Astrocyte (in vitro differentiated cells and primary cell): ENCODE results near the gene PIK3R1. TPM values are rescaled to one million over a fixed set of nuclear protein-coding genes. Genes with fewer than 3 reads are reported as not detected.
A peak's percentile ranks its signal among the peaks of the same experiment; 100 is the strongest.

Source experiments
- DNase-seq: peaks from one replicate; pipeline ENCODE4 v3.0.0-alpha.2; 2010; ENCODE audit warnings: low read depth
- FAIRE-seq: peaks from 2 replicates; lab custom pipeline; 2011; peaks lifted over from hg19 to GRCh38; lab: Jason Lieb, UNC
- H2AFZ ChIP-seq: 2 replicates; pipeline ENCODE4 v1.6.0; 2012; ENCODE audit warnings: low read depth, low read length, inconsistent platforms
- H3K27ac ChIP-seq: 2 replicates; pipeline ENCODE4 v1.5.1; 2011; ENCODE audit warnings: low read depth, low read length, inconsistent platforms
- H3K27me3 ChIP-seq: 2 replicates; pipeline ENCODE4 v1.6.0; 2011; ENCODE audit warnings: low read length, inconsistent platforms; ENCODE audit not compliant: insufficient read depth
- H3K36me3 ChIP-seq: 2 replicates; pipeline ENCODE4 v1.5.1; 2011; ENCODE audit warnings: low read length, inconsistent platforms; ENCODE audit not compliant: insufficient read depth
- H3K4me1 ChIP-seq: 2 replicates; pipeline ENCODE4 v1.5.1; 2011; ENCODE audit warnings: low read length, inconsistent platforms; ENCODE audit not compliant: insufficient read depth
- H3K4me2 ChIP-seq: 2 replicates; pipeline ENCODE4 v1.6.0; 2012; ENCODE audit warnings: low read length, inconsistent platforms
- H3K4me3 ChIP-seq: 2 replicates; pipeline ENCODE4 v1.5.1; 2011; ENCODE audit warnings: low read depth, mild to moderate bottlenecking, low read length, inconsistent platforms; ENCODE audit not compliant: insufficient read depth
- H3K79me2 ChIP-seq: 2 replicates; pipeline ENCODE4 v1.6.0; 2012; ENCODE audit warnings: mild to moderate bottlenecking, low read length, inconsistent platforms; ENCODE audit not compliant: insufficient read depth
- H3K9ac ChIP-seq: 2 replicates; pipeline ENCODE4 v1.6.0; 2012; ENCODE audit warnings: mild to moderate bottlenecking, low read length, inconsistent platforms
- H3K9me3 ChIP-seq: 2 replicates; pipeline ENCODE4 v1.5.1; 2012; ENCODE audit warnings: low read depth, mild to moderate bottlenecking, low read length, inconsistent platforms; ENCODE audit not compliant: insufficient read depth
- H4K20me1 ChIP-seq: 2 replicates; pipeline ENCODE4 v1.6.0; 2012; ENCODE audit warnings: low read length, inconsistent platforms; ENCODE audit not compliant: insufficient read depth
- H3K27ac Mint-ChIP-seq: one replicate; pipeline ENCODE4 v1.8.0; 2021; ENCODE audit warnings: mild to moderate bottlenecking, mixed read lengths; ENCODE audit not compliant: unreplicated experiment
- H3K27me3 Mint-ChIP-seq: one replicate; pipeline ENCODE4 v1.8.0; 2021; ENCODE audit warnings: low read depth, mixed read lengths; ENCODE audit not compliant: unreplicated experiment
- H3K36me3 Mint-ChIP-seq: one replicate; pipeline ENCODE4 v1.8.0; 2021; ENCODE audit warnings: low read depth, mixed read lengths; ENCODE audit not compliant: unreplicated experiment
- H3K4me1 Mint-ChIP-seq: one replicate; pipeline ENCODE4 v1.8.0; 2021; ENCODE audit warnings: low read depth, mixed read lengths; ENCODE audit not compliant: unreplicated experiment
- H3K4me3 Mint-ChIP-seq: one replicate; pipeline ENCODE4 v1.8.0; 2021; ENCODE audit warnings: mild to moderate bottlenecking, moderate library complexity, mixed read lengths; ENCODE audit not compliant: unreplicated experiment
- H3K9me3 Mint-ChIP-seq: one replicate; pipeline ENCODE4 v1.8.0; 2021; ENCODE audit warnings: mild to moderate bottlenecking, mixed read lengths; ENCODE audit not compliant: unreplicated experiment
- CTCF ChIP-seq: IDR thresholded peaks from 2 replicates; pipeline ENCODE4 v1.5.1; 2011; ENCODE audit warnings: low read depth, mild to moderate bottlenecking, inconsistent platforms, low read length, moderate library complexity; ENCODE audit not compliant: insufficient read depth
- EZH2 ChIP-seq: IDR thresholded peaks from 2 replicates; pipeline ENCODE4 v1.6.1; 2012; ENCODE audit warnings: mild to moderate bottlenecking, low read length, inconsistent platforms; ENCODE audit not compliant: insufficient read depth
- total RNA-seq: library from RNA; stranded (reverse); gene quantifications from 2 replicates; pipeline ENCODE4 v1.2.1, GENCODE V29; 2021

Gene PIK3R1
- total RNA-seq, 1 donor from 2014 or later: 25.7 TPM

GRCh38 chr5:68299105-68299504, 83.5 kb downstream of the PIK3R1 start:
- Histone ChIP-seq H3K9me3 (no peaks in the 10 kb centered on the region), H3K4me3 (no peak overlapping the region), H3K27me3 (no peaks in the 10 kb centered on the region), H3K9ac (no peak overlapping the region), H3K27ac (no peak overlapping the region), H4K20me1 (no peaks in the 10 kb centered on the region), H3K4me2 (no peak overlapping the region), H2AFZ (no peak overlapping the region), H3K79me2 (no peaks in the 10 kb centered on the region), H3K36me3 (peaks cover 36% of the 10 kb centered on the region), H3K4me1 (no peaks in the 10 kb centered on the region)
- Mint-ChIP-seq H3K27ac (no peak overlapping the region), H3K36me3 (peaks cover 27% of the 10 kb centered on the region), H3K4me1 (peaks cover 21% of the 10 kb centered on the region), H3K27me3 (no peaks in the 10 kb centered on the region), H3K9me3 (no peaks in the 10 kb centered on the region), H3K4me3 (no peak overlapping the region)
- no peak for FAIRE-seq
- TF ChIP-seq EZH2: no peak
- TF ChIP-seq CTCF: no peak
- no peak for DNase-seq

DNA sequence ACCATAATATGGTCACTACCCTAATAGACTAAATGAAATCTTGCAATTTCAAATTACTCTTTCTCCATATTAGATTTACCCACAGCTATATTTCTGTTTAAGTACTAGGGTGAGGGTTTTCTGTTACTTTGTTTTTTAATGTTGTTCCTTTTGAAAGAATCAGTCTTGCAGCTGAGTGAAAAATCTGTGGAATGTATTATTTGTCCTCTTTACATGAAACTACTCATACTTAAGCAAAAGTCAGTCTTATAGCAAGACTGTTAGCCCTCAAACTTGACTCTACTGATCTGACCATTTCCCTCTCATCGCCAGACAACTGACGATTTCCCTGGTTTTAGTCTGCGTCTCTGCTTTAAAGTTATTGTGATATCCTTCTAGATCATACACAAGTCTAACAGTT, 84.0 kb downstream of the PIK3R1 start:
- H3K36me3 Mint-ChIP-seq: peaks cover 23% of the 10 kb centered on the region
- no peaks in the 10 kb centered on the region for H3K27me3 Mint-ChIP-seq
- no peak for DNase-seq
- Histone ChIP-seq H4K20me1 (no peaks in the 10 kb centered on the region), H3K4me2 (no peak overlapping the region), H3K27me3 (no peaks in the 10 kb centered on the region), H2AFZ (no peak overlapping the region), H3K4me1 (no peaks in the 10 kb centered on the region), H3K27ac (no peak overlapping the region), H3K4me3 (no peak overlapping the region), H3K9me3 (no peaks in the 10 kb centered on the region), H3K36me3 (peaks cover 33% of the 10 kb centered on the region), H3K9ac (no peak overlapping the region), H3K79me2 (no peaks in the 10 kb centered on the region)
- FAIRE-seq: no peak
- H3K4me3 Mint-ChIP-seq: no peak overlapping the region
- H3K27ac Mint-ChIP-seq: no peak overlapping the region
- H3K9me3 Mint-ChIP-seq: no peaks in the 10 kb centered on the region
- TF ChIP-seq CTCF (no peak), EZH2 (no peak)
- H3K4me1 Mint-ChIP-seq: peaks cover 21% of the 10 kb centered on the region

DNA sequence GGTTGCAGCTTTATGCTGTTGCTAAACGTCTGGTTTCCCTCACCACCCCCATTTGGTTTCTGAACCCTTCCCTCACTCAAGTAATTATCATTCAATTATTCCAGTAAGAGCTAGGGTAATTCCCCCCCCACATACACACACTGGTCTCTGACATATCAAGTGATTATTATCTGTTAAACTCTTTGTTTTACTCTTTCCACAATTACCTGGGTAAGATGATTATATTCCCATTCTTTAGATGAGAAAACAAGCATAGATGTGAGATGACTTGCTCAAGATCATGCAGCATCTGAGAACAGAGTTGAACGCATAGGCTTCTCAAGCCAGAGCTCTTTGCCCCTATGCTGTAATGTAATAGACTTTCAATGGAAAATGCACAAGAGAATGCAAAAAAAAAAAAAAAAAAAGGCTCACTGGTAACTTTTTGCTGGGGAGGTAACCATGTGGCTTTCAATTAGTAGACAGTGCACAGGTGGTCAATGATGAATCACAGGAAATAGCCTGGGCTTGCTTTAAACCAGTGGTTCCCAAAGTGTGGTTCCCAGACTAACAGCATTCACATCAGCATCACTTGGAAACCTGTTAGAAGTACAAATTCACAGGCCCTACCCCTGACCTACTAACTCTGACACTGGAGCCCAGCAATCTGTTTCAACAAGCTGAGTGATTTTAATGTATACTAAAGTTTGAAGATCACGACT, 87.6 kb downstream of the PIK3R1 start:
- peak; percentile 75 for DNase-seq
- TF ChIP-seq EZH2: no peak
- TF ChIP-seq CTCF: no peak
- Histone ChIP-seq H3K4me3 (no peak overlapping the region), H3K27me3 (no peaks in the 10 kb centered on the region), H3K9me3 (no peaks in the 10 kb centered on the region), H3K27ac (no peak overlapping the region), H3K79me2 (no peaks in the 10 kb centered on the region), H3K36me3 (peaks cover 10% of the 10 kb centered on the region), H3K4me2 (no peak overlapping the region), H2AFZ (no peak overlapping the region), H4K20me1 (no peaks in the 10 kb centered on the region), H3K4me1 (no peaks in the 10 kb centered on the region), H3K9ac (no peak overlapping the region)
- no peaks in the 10 kb centered on the region for H3K27me3 Mint-ChIP-seq
- peaks cover 5% of the 10 kb centered on the region for H3K36me3 Mint-ChIP-seq
- H3K4me1 Mint-ChIP-seq: peaks cover 21% of the 10 kb centered on the region
- no peak overlapping the region for H3K27ac Mint-ChIP-seq
- no peak for FAIRE-seq
- no peak overlapping the region for H3K4me3 Mint-ChIP-seq
- no peaks in the 10 kb centered on the region for H3K9me3 Mint-ChIP-seq
